SIG-M5 treated with dmso at 0.1 percent for 504 hours (cell line): ENCODE data around the gene SLC9A8.
"Not testable (repeated sequence)": the region's sequence is repeated elsewhere in the genome, so short reads cannot be mapped to it uniquely, and the experiment has no call there.

Experiments used
- DNase-seq: peaks from one replicate; lab custom pipeline; 2025; ENCODE audit not compliant: unreplicated experiment; lab: John Stamatoyannopoulos, UW

Gene SLC9A8

DNA sequence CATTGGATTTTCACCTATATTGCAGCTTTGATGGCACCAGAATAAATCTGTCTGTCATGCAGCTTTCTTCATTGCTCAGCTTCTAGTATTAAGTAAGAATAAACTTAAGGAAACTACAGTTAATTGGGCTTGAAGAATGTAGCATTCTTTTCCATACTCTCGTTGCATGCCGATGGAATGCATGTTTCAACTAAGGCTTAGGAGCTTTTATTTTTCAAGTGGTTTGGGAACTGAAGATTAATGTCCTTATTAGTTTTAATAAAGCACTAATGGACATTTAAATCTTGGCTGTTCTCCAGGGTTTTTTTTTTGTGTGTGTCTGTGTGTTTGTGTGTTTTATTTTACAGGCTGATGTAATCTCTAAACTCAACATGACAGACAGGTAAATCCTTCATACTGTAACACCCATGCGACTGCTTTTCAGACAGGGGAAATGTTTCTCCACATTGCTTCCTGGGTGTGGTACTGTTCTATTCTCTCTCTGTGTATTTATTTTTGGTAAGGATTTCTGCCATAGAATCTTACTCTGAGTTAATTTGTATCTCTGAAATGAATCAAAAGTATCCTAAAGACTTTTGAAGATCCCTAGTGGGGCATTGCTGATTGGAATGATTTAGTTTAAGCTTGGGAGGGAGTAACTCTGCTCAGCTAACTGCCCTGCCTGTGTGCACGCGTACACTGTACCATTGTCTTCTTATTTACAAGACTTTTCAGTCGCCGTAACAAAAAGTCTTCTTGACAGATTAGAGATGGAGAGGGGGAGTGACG is 38.0 kb downstream of the SLC9A8 start:
- no peak for DNase-seq

GRCh38 chr20:49851231-49851705 is 38.6 kb downstream of the SLC9A8 start:
- DNase-seq, result no peak

GRCh38 chr20:49851991-49852390 is 39.4 kb downstream of the SLC9A8 start:
- no peak for DNase-seq

- no peak for DNase-seq
Measured at GRCh38 chr20:49852522-49853080, 40.0 kb downstream of the SLC9A8 start.

- DNase-seq, result no peak
Measured at GRCh38 chr20:49853640-49854039, 41.0 kb downstream of the SLC9A8 start.

DNA sequence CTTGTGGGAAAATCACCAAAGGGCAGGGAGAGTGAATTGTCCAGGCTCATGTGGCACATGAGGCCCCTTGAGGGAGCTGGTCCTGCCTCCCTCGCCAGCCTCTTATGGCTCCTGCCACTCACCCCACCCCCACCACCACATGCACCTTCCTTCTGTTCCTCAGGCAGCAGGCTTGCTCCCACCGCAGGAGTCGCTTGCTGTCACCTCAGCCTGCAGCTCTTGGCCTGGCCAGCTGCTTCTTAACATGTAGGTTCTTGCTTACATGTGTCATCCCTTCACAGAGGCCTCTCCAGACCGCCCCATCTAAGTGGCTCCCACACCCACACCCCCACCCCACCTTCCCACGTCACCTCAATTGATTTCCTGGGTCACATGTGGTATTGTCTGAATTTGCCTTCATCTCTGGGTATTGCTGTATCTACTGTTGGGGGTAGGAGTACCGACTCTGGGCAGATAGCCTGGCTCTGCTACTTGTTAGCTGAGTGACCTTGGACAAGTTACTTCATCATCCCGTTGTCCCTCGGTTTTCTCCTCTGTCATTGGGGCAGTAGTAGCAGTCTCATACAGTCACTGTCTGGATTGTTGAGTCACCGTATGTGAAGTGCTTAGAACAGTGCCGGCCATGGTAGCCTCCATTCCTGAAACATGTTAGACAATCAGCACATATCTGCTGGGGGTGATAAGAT is 41.7 kb downstream of the SLC9A8 start:
- no peak for DNase-seq

DNA sequence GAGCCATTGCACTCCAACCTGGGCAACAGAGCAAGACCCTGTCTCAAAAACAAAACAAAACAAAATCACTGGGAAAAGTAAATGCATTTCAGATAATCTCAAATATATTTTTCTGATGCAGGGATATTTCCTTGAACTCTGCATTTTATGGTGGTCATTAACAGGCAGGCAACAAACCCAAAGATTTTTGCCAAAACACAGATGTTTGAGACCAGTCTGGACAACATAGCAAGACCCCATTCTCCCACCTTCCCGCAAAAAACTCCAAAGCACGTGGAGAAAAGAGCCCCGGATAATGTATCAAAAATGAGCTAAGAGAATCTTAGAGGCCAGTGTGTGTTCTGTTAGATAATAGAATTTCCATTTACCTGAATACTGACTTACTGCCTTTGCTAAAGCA is 44.3 kb downstream of the SLC9A8 start:
- DNase-seq, result no peak

- no peak for DNase-seq
Measured at GRCh38 chr20:49858076-49858585, 45.5 kb downstream of the SLC9A8 start.

- no peak for DNase-seq
Measured at GRCh38 chr20:49859011-49859410, 46.4 kb downstream of the SLC9A8 start.

- peak; percentile 32 for DNase-seq
Measured at GRCh38 chr20:49859807-49860206, 47.2 kb downstream of the SLC9A8 start.

- DNase-seq, result not testable (repeated sequence)
Measured at GRCh38 chr20:49861232-49861631, 48.6 kb downstream of the SLC9A8 start.

DNA sequence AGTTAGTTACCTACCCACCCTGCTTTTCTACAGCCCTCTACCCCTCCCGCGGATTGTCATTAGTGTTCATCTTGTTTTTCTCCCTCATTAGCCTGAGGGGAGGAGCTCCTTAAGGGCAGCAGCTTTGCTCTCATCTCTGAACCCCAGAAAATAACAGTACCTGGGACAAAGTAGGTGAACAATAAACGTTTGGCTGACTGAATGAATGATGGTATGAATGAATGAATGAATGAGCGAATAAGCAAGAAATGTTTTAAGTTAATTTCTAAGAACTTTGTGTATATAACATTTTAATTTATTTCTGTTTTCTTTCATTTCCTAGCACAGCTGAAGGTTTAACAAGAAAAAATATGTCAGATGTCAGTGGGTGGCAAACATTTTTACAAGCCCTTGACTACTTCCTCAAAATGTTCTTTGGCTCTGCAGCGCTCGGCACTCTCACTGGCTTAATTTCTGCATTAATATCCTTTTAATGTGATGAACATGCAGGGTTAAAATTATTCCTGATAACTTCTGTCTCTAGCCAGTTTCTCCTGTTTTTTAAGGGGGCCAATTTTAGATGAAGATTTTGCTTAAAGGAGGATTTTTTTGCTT is 50.1 kb downstream of the SLC9A8 start:
- DNase-seq, result no peak

DNA sequence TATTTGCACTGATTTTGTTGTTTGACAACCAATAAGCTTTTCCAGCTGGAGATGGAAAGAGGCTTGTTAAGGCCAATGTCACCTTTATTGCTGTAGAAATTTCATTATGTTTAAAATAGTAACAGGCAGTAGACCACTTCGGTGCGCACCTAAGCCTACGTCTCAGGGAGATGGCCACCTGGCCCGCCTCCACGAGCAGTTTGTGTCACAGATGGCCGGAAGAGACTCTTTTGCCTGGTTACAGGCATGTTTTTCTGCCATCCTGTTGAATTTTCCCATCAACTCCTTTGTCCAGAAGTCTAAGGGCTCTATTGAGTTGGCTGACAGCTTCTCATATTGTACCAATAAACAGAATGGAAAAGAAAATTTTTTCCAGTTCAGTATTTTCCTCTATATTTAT is 51.0 kb downstream of the SLC9A8 start:
- no peak for DNase-seq

DNA sequence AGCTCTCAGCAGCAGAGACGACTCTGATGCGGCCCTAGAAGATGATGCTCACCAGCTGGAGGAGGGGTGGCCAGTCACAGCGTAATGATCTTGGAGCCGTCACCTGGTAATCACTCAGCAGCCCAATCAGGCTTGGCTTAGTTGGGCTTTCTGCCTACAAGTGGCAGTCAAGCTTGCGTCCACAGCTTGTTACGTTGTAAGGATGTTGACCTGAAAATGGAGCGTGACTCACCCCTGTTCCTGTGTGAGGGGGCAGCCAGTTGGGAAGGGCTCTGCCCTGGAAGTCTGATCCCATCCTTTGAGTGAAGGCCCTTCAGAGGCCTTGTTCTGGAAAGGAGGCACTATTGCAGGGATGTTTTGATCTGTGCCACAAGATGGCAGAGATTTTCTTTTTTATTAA is 52.9 kb downstream of the SLC9A8 start:
- DNase-seq, result no peak

DNA sequence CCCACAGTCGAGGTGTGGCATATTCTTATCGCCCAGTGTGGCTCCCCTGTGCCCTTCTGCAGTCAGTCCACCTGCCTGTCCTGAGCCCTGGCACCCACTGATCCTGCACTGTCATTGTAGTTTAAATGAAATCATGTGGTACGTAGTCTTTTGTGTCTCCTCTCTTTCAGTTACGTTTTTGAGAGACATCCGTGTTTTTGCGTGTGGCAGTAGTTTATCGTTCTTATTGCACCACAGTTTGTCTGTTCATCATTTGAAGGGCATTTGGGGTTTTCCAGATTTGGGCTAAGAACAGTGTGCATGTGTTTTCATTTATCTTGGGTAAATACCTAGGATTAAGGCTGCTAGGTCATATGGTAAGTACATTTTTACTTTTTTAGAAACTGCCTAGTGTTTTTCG is 53.4 kb downstream of the SLC9A8 start:
- DNase-seq, result no peak

DNA sequence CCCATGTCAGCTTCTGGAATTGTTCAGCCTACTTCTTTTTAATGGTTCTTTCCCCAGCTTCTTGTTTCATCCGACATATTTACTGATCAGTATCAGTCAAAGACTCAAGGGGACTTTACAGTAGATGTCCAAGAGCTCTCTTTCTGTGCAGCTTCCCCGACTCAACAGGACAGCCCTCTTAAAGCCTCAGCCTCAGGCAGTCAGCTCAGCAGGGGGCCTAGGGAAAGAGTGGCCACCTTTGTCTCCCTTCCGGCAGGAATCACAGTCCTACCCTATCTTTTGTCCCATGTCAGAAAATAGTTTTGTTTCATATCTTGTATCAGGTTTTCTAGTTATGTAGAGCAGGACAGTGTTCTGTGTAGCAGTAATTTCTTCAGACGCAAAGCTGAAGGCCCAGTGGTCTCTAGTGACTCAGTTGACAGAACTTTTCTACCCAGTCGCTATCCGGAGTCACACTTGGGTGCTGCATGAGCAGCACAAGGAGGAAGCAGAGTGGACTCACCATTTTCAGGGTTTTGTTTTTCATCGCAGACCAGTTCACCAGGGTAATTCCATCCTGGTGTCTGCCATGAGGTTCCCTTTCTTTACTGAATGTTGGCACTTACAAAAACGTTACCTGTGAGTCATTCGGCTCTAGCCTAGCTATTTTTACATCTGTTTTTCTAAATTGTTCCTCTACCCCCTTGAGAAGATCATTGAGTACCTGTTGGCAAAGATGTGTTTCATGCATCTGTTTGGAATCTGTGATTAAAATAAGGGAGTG is 55.0 kb downstream of the SLC9A8 start:
- no peak for DNase-seq

DNA sequence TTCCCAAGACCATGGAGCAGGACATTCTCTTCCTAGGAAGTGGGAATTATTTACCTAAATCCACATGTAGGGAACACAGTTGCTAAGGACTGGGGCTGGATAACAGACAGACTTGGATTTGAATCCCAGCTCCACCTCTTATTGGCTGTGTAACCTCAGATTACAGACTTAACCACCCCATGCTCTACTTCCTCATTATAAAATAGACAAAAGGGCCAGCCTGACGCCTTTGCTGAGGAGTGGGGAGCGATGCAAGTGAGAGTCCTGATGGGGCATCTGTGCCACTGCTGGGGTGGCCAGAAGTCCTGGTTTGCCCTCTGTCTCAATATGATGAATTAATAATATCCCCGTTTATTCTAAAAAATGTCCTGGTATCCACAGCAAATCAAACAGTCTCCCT is 55.9 kb downstream of the SLC9A8 start:
- peak; percentile 43 for DNase-seq

GRCh38 chr20:49868964-49869363 is 56.3 kb downstream of the SLC9A8 start:
- no peak for DNase-seq

- DNase-seq, result no peak
Measured at GRCh38 chr20:49870261-49870660, 57.6 kb downstream of the SLC9A8 start.

- no peak for DNase-seq
Measured at GRCh38 chr20:49871391-49871948, 58.8 kb downstream of the SLC9A8 start.

DNA sequence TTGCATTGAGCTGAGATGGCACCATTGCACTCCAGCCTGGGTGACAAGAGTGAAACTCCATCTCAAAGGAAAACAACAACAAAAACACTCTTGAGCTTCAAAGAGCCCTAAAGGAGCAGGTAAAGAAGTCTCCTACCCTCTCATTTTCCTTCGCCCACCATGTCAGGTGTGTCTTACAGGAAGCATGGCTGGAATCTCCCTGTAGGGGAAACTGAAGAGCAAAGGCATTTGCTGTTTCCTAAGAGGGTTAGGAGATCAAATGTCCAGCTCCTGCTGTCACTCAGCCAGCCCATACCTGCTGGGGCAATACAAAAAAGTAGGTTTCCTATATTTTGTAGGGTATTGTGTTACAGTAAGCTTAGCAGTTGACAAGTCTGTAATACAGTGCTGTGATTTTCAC is 59.4 kb downstream of the SLC9A8 start:
- no peak for DNase-seq
